Measurements from ENCODE around the gene OR6C1. TPM values are rescaled to one million over a fixed set of nuclear protein-coding genes. Genes with fewer than 3 reads are reported as not detected.
"Not testable (repeated sequence)": the region's sequence is repeated elsewhere in the genome, so short reads cannot be mapped to it uniquely, and the experiment has no call there.

The OR6C1 gene
- polyA plus RNA-seq, result not detected

DNA sequence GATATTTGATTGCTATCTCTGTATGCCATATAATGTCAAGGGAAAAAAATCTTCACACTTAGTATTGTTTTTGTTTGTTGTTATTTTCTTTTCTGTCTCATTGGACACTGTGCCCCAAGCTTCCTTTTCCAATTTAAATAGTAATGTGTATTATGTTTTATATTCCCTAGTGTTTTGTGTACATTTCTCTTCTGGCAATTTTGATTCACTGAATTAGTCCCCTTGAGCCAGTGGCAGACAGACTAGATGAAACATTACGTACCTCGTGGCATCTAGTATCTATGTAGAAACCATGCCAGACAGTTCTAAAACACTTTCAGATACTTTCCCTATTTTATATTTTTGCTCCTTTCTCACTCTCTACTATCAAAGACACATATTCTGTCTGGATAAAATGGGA, at the start of gene OR6C1:
TSS of gene OR6C1 (plus strand) at position 301 of the 400 bp plus-strand sequence. CDS start 6,257 bp downstream, outside the sequence.
- Mint-ChIP-seq H3K36me3 (no peaks in the 10 kb centered on the region), H3K4me1 (no peaks in the 10 kb centered on the region), H3K27me3 (ENCODE audit: low read depth in 3 of 3) (peaks cover 2 to 10% (median 5%) of the 10 kb centered on the region in 3 donors), H3K27ac (no peak within 1 kb of the TSS), H3K4me3 (no peak within 1 kb of the TSS), H3K9me3 (no peaks in the 10 kb centered on the region)
- no peak for DNase-seq

DNA sequence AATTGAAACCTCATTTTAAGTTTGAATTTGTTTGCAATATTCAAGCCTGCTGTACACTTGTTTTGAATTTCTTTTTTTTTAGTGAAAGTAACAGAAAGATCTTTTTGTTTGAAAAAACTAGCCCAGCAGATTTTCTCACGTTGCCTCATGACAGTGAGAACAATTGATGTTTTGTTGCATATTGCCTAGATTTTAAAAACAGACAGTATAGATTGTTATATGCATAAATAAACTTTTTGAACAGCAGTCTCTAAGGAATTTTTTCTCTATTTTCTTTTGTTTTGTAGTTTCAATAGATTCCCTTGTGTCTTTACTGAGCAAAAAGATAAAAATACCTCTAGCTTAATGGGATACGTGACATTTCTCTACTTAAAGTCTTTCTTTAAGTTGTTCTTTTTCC, 33.2 kb upstream of the OR6C1 start:
- peaks cover 0 to 2% (median 1%) of the 10 kb centered on the region in 3 donors for H3K27me3 Mint-ChIP-seq (ENCODE audit: low read depth in 3 of 3)
- no peak overlapping the region for H3K4me3 Mint-ChIP-seq
- H3K9me3 Mint-ChIP-seq, result no peaks in the 10 kb centered on the region
- H3K36me3 Mint-ChIP-seq, result no peaks in the 10 kb centered on the region
- H3K27ac Mint-ChIP-seq, result no peak overlapping the region
- DNase-seq, result no peak
- no peaks in the 10 kb centered on the region for H3K4me1 Mint-ChIP-seq

DNA sequence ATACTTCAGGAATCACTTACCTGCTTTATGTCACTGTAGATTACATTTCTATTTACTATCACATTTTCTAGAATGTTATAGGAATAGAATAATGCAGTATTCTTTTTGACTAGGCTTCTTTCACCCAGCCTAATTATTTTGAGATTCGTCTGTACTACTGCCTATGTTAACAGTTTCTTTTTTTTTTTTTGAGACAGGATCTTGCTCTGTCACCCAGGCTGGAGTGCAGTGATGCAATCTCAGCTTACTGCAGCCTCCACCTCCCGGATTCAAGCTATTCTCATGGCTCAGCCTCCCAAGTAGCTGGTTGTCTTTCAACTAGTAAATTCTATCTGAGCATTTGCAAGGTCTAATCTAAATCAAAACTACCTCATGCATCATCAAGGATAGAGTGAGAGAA, 24.1 kb upstream of the OR6C1 start:
- no peak overlapping the region for H3K4me3 Mint-ChIP-seq
- no peaks in the 10 kb centered on the region for H3K36me3 Mint-ChIP-seq
- no peak overlapping the region for H3K27ac Mint-ChIP-seq
- no peak for DNase-seq
- no peaks in the 10 kb centered on the region for H3K4me1 Mint-ChIP-seq
- H3K27me3 Mint-ChIP-seq (ENCODE audit: low read depth in 3 of 3), result peaks cover 0 to 11% (median 2%) of the 10 kb centered on the region in 3 donors
- no peaks in the 10 kb centered on the region for H3K9me3 Mint-ChIP-seq

DNA sequence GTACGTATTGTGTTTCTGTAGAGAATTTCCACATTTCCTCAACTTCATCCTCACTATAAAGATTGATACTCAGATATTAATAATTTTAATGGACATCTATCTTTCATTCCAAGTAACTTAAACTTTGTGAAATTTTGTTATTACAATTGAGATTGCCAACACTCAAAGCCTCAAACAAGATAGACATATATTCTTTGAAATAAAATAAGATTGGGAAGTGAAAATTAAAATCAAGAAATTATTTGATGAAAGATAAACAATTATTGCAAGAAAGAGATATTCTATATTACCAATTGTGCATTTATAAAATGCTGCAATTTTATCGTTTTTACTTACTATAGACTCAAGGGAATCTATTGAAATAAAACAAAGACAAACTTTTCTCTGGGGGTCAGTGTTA, 17.7 kb upstream of the OR6C1 start, which contains the start of gene OR6C6:
TSS of gene OR6C6 (minus strand) at position 101 of the 400 bp plus-strand sequence. CDS start 1,337 bp downstream, outside the sequence.
- Mint-ChIP-seq H3K4me3 (no peak within 1 kb of the TSS), H3K4me1 (no peaks in the 10 kb centered on the region), H3K36me3 (no peaks in the 10 kb centered on the region), H3K27me3 (ENCODE audit: low read depth in 3 of 3) (peaks cover 0 to 9% (median 5%) of the 10 kb centered on the region in 3 donors), H3K27ac (no peak within 1 kb of the TSS), H3K9me3 (peaks cover 0 to 4% (median 0%) of the 10 kb centered on the region in 6 donors)
- DNase-seq, result no peak

DNA sequence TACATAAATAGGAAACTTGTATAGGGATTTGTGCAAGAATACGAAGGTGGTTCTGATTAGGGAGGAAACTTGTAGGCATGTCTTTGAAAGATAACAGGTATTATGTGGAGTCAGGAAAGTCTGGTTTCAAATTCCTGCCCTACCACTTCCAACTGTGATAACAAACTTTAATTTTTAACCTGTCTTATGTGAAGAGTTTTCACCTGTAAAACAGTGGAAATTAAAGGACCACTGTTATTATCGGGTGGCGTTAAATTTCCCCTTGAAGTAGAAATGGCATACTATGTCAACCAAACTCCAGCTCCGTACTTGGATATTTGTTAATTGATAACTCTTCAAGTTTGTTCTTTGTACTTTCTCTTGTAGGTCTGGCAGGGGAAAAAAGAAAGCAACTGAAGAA, 6.1 kb downstream of the OR6C1 start:
- H3K27me3 Mint-ChIP-seq (ENCODE audit: low read depth in 3 of 3), result peaks cover 2 to 7% (median 4%) of the 10 kb centered on the region in 3 donors
- no peak for DNase-seq
- H3K27ac Mint-ChIP-seq, result no peak overlapping the region
- no peaks in the 10 kb centered on the region for H3K36me3 Mint-ChIP-seq
- no peak overlapping the region for H3K4me3 Mint-ChIP-seq
- H3K9me3 Mint-ChIP-seq, result no peaks in the 10 kb centered on the region
- no peaks in the 10 kb centered on the region for H3K4me1 Mint-ChIP-seq

DNA sequence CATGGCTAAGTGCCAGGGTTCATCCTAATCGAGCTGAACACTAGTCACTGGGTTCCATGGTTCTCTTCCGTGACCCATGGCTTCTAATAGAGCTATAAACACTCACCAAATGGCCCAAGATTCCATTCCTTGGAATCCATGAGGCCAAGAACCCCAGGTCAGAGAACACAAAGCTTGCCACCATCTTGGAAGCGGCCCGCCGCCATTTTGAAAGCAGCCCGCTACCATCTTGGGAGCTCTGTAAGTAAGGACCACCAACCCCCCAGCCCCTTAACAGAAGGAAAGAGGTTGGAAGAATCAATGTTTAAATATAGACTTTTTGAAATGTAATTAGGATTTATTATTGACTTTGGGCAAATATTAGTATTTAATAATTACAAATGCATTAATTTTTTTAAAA, 11.7 kb downstream of the OR6C1 start:
- H3K27ac Mint-ChIP-seq; H3K9me3 Mint-ChIP-seq; H3K4me3 Mint-ChIP-seq; DNase-seq; H3K27me3 Mint-ChIP-seq (ENCODE audit: low read depth in 3 of 3); H3K4me1 Mint-ChIP-seq; H3K36me3 Mint-ChIP-seq: not testable (repeated sequence)

DNA sequence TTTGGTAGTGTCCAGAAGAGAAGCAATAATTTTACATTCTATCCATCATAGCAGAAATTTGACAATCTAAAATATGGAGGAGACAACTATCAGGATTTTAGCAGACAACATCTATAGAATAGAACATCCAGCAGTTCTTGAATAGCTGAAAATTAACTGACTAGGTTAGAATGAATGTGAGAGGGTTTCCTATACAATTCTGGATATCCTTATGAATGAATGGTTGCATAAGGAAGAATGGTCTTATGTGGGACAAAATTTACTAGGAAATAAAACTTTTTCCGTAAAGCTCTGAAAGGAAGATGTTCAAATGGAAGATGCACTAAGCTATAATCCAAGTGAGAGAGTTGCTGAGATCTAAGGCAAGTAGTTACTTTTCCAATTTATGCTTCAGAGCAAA, 16.3 kb downstream of the OR6C1 start, which contains the start of gene OR6C3:
TSS of gene OR6C3 (plus strand) at position 301 of the 400 bp plus-strand sequence. CDS start 955 bp downstream, outside the sequence.
- Mint-ChIP-seq H3K27ac (no peak within 1 kb of the TSS), H3K27me3 (ENCODE audit: low read depth in 3 of 3) (peaks cover 0 to 9% (median 4%) of the 10 kb centered on the region in 3 donors), H3K4me3 (no peak within 1 kb of the TSS), H3K9me3 (peaks cover 0 to 2% (median 0%) of the 10 kb centered on the region in 6 donors), H3K36me3 (no peaks in the 10 kb centered on the region), H3K4me1 (no peaks in the 10 kb centered on the region)
- no peak for DNase-seq

DNA sequence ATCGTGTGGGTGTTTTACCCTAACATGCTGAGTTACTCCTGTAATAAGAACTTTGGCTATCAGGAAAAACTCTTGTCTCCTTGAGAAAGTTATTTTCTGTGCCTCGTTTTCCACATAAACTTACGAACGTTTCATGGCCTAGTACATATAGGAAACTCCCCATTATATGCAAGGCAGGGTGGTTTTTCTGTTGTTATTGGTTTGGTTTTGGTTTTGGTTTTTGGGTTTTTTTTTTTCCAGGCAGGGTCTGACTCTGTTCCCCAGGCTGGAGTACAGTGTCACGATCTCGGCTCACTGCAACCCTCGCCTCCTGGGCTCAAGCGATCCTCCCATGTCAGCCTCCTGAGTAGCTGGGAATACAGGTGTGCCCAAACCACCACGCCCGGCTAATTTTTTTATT, 21.9 kb downstream of the OR6C1 start:
- Mint-ChIP-seq H3K4me3 (no peak overlapping the region), H3K9me3 (no peaks in the 10 kb centered on the region), H3K27me3 (ENCODE audit: low read depth in 3 of 3) (peaks cover 2 to 17% (median 6%) of the 10 kb centered on the region in 3 donors), H3K27ac (no peak overlapping the region), H3K4me1 (no peaks in the 10 kb centered on the region), H3K36me3 (no peaks in the 10 kb centered on the region)
- no peak for DNase-seq

DNA sequence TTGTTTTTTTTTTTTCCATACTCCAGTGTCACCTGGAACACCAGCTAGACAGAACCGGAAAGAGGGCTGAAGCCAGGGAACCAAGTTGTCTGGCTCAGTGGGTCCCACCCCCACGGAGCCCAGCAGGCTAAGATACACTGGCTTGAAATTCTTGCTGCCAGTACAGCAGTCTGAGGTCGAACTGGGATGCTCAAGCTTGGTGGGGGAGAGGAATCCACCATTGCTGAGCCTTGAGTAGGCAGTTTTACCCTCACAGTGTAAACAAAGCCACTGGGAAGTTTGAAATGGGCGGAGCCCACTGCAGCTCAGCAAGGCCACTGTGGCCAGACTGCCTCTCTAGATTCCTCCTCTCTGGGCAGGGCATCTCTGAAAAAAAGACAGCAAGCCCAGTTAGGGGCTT, 41.2 kb downstream of the OR6C1 start:
- not testable (repeated sequence) for H3K36me3 Mint-ChIP-seq; H3K4me3 Mint-ChIP-seq; H3K27ac Mint-ChIP-seq; H3K27me3 Mint-ChIP-seq (ENCODE audit: low read depth in 3 of 3); H3K9me3 Mint-ChIP-seq; H3K4me1 Mint-ChIP-seq; DNase-seq

DNA sequence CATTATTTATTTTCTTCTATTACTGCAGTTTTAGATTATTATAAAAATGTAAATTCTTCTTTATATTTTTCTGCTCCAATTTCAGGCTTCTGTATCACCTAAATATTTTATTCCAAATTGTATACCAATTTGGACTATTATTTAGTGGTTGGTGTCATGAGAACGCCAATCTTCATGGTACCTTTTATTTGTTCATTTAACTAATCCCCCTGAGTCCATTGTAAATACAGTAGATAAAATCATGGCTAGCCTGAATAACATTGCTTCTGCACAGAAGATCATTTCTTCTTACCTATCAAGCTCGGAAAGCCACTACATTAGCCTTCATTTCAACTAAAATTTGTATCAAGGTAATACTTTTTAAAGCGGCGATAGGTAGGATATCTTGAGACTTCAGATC, 48.5 kb downstream of the OR6C1 start, which contains the start of gene OR6C75:
TSS of gene OR6C75 (plus strand) at position 301 of the 400 bp plus-strand sequence. CDS start 2,136 bp downstream, outside the sequence.
- no peak within 1 kb of the TSS for H3K27ac Mint-ChIP-seq
- DNase-seq, result no peak
- H3K4me3 Mint-ChIP-seq, result no peak within 1 kb of the TSS
- H3K4me1 Mint-ChIP-seq, result no peaks in the 10 kb centered on the region
- H3K27me3 Mint-ChIP-seq (ENCODE audit: low read depth in 3 of 3), result peaks cover 0 to 14% (median 2%) of the 10 kb centered on the region in 3 donors
- peaks cover 0 to 2% (median 0%) of the 10 kb centered on the region in 6 donors for H3K9me3 Mint-ChIP-seq
- H3K36me3 Mint-ChIP-seq, result no peaks in the 10 kb centered on the region

DNA sequence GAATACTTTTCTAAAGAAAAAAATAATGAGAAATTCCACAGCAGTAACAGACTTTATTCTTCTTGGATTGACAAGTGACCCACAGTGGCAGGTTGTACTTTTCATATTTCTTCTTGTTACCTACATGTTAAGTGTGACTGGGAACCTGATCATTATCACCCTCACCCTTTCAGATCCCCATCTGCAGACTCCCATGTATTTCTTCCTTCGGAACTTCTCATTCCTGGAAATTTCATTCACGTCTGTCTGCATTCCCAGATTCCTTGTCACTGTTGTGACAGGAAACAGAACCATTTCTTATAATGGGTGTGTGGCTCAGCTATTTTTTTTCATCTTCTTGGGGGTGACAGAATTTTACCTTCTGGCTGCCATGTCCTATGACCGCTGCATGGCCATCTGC, 50.9 kb downstream of the OR6C1 start:
- Mint-ChIP-seq H3K9me3 (peaks cover 0 to 2% (median 0%) of the 10 kb centered on the region in 6 donors), H3K4me1 (no peaks in the 10 kb centered on the region), H3K36me3 (no peaks in the 10 kb centered on the region), H3K27me3 (ENCODE audit: low read depth in 3 of 3) (peaks cover 0 to 10% (median 2%) of the 10 kb centered on the region in 3 donors), H3K27ac (no peak overlapping the region), H3K4me3 (no peak overlapping the region)
- no peak for DNase-seq

Other genes with a start within 250 kb of the OR6C1 start
- not detected for gene OR9K2, start 187.9 kb upstream of the OR6C1 start, polyA plus RNA-seq
- not detected for gene OR10A7, start 93.3 kb upstream of the OR6C1 start, polyA plus RNA-seq
- gene OR6C74, start 69.7 kb upstream of the OR6C1 start, polyA plus RNA-seq, result not detected
- gene OR6C6, start 17.8 kb upstream of the OR6C1 start, polyA plus RNA-seq, result not detected
- not detected for gene OR6C3, start 16.4 kb downstream of the OR6C1 start, polyA plus RNA-seq
- not detected for gene OR6C75, start 48.6 kb downstream of the OR6C1 start, polyA plus RNA-seq
- not detected for gene OR6C65, start 86.2 kb downstream of the OR6C1 start, polyA plus RNA-seq
- gene OR6C76, start 111.9 kb downstream of the OR6C1 start, polyA plus RNA-seq, result not detected
- gene OR6C2, start 129.7 kb downstream of the OR6C1 start, polyA plus RNA-seq, result not detected
- gene OR6C70, start 155.8 kb downstream of the OR6C1 start, polyA plus RNA-seq, result not detected
- not detected for gene OR6C68, start 178.0 kb downstream of the OR6C1 start, polyA plus RNA-seq
- not detected for gene OR6C4, start 235.3 kb downstream of the OR6C1 start, polyA plus RNA-seq

Measured in immature natural killer cell (primary cell).